GM12873 (cell line): ENCODE measurements around the gene IGFBPL1.

ENCODE experiments used
- CTCF ChIP-seq: IDR thresholded peaks from 2 replicates; pipeline ENCODE4 v1.5.1; 2012; ENCODE audit warnings: low read depth, mild to moderate bottlenecking, moderate library complexity, low read length, control low read depth; ENCODE audit not compliant: insufficient read depth; ENCODE audit errors: missing control alignments

The IGFBPL1 gene

GRCh38 chr9:38380230-38380871, 43.9 kb downstream of the IGFBPL1 start:
- TF ChIP-seq CTCF, result no peak

GRCh38 chr9:38376021-38376670, 48.1 kb downstream of the IGFBPL1 start:
- no peak for TF ChIP-seq CTCF

GRCh38 chr9:38375572-38375963, 48.7 kb downstream of the IGFBPL1 start:
- TF ChIP-seq CTCF, result no peak

- no peak for TF ChIP-seq CTCF
These were observed 49.2 kb downstream of the IGFBPL1 start for GRCh38 chr9:38374847-38375571.

GRCh38 chr9:38373679-38374078, 50.6 kb downstream of the IGFBPL1 start:
- no peak for TF ChIP-seq CTCF

- TF ChIP-seq CTCF, result no peak
These were observed 51.3 kb downstream of the IGFBPL1 start for GRCh38 chr9:38372762-38373619.
